ENCODE data around the gene DRAM2.
"Not testable (repeated sequence)": the region's sequence is repeated elsewhere in the genome, so short reads cannot be mapped to it uniquely, and the experiment has no call there.

Gene DRAM2

DNA sequence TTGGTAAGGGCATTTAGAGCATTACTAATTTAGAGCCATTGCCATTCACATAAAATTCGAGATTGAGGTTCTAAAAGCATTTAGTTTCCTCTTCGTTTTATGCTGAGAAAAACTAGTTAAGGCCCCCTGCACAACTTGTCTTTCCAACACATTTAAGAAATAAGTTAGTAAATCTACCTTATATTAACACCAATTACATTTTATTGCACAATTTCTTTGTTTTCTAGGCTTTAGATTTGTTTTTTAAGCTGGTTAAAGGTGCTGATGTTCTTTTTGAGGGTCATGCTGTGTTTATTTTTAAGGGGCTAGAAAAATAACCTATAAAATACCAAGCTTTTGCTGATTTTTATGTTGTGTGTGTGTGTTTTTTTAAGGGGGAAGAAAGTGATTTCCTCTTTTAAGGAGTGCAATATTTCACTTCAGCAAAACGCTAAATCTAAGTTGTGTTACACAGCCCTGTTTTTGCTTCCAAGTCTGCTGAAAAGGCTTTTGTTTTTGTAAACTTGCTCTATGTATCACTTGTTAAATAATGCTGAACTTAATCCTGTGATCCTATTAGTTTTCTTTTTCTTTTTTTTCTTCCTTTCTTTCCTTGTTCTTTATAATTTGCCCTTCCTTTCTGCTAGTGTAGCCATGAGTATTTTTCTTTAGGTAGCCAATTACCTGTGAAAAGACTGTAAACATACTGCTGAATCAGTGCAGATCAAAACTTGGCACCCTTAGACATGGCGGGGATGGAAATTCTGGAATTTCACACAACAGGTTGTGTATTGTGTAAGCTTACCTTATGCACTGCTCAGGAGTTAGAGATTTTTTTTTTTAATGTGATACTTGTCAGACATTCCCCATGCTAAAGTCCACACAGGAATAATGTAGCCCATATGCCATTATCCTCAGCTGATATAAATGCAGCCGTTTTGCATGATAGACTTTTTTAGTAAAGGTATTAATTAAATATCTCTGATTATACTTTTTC, 1.6 kb upstream of the DRAM2 start:
- no peak for DNase-seq

DNA sequence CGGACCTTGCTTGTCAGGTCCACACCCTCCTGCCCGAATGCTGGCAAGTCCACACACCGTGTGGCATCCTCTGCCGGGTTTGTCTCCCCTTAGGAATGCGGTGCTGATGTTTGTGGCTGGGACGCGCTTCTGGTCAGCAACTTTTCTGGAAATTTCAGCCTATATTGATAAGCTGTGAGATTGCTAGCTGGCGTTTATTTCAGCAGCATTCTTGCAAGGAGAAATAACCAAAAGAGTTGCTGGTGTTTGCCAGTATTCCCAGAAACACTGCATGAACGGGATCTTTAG, 731 bp upstream of the DRAM2 start:
- no peak for DNase-seq

GRCh38 chr1:111139324-111139955, 453 bp downstream of the DRAM2 start:
- peak; percentile 74 for DNase-seq

DNA sequence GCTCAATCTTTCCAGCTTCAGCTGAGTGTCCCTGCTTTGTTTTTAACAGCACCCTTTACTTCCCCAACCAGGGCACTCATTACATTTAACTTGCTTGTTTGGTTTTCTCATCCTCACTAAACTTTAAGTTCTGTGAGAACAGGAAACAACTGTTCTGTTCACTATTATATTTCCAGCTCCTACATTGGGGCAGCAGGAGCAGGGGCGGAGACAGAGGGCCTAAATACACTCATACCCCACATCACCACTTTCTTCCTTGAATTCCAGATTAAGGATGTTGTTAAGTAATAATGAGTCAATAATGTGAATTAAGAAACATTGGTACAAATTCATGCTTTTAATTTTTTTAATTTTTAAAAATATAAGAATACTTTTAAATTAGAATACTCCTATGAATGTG, 6.0 kb downstream of the DRAM2 start:
- no peak for DNase-seq

DNA sequence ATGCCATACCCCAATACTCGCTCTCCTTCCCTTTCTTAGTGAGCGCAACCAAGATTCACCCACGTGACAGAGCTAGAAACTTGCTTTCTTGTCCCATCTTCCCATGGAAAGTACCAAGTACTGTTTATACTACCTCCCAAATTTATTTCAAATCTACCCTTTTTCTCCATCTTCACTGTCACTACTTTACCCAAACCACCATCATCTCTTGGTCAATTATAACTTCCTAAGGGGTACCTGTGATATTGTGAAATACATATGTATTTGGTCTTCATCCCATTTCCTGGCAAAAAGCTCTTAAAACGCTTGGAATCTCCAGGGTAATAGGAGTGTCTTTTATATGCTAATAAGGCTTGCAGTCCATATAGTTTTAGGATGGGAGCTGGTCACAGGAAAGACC, 8.2 kb downstream of the DRAM2 start:
- no peak for DNase-seq

- DNase-seq = no peak
Observed at GRCh38 chr1:111129376-111129775, 10.5 kb downstream of the DRAM2 start.

DNA sequence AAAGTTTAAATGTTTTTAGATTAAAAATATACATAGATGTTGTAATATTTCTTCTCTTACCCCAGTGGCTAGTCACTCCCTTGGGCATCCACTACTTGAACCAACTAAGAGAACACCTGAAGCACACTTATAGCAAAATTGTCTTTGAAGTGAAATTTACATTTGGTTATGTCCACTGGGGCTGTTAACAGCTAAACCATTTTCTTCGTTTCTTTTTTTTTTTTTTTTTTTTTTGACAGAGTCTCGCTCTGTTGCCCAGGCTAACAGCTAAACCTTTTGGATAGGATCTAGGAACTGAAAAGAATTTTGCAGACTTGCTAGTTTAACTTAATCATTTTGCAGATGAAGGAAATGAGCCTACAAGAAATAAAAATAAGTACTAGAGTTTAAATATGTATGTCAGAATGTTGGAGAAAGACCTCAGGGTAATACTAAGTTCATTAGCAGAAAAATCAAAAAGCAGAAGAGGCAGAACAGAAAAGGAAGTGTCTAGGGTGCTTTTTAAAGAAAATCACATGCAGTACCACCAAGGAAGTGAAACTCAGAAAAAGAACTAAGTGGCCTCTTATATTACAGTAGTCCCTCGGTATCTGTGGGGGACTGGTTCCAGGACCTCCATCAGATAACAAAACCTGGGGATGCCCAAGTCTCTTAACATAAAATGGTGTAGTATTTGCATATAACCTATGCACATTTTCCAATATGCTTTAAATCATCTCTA, 11.8 kb downstream of the DRAM2 start:
- DNase-seq = no peak

GRCh38 chr1:111126354-111126753, 13.5 kb downstream of the DRAM2 start:
- no peak for DNase-seq

GRCh38 chr1:111116496-111116895, 23.4 kb downstream of the DRAM2 start:
- DNase-seq = no peak

GRCh38 chr1:111110197-111110899, 29.5 kb downstream of the DRAM2 start:
- peak; percentile 34 for DNase-seq

- DNase-seq = no peak
Observed at GRCh38 chr1:111104981-111105380, 34.9 kb downstream of the DRAM2 start.

DNA sequence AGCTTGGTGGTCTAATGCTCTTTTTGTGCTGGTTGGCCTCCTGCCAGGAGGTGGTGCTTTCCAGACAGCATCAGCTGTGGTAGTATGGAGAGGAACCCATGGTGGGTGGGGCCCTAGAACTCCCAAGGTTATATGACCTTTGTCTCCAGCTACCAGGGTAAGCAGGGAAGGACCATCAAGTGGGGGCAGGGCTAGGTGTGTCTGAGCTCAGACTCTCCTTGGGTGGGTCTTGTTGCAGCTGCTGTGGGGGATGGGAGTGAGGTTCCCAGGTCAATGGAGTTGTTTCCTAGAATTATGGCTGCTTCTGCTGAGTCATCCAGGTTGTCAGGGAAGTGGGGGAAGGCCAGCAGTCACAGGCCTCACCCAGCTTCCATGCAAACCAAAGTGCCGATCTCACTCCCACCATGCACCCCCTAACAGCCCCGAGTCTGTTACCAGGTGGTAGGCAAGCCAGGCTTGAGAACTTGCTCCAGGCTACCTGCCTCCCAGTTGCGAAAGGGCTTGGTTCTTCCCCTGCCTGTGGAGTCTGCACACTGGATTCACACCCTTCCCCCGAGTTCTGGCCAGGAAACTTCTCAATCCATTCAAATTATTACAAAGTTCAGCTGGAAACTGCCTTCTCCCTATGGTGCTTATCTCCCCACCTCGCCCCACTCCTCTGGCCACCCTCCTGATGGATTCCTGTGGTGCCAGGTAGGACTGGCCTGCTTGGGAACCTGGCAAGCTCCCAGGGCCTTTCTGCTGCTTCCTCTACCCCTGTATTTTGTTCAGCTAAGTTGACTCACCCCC, 37.8 kb downstream of the DRAM2 start:
- no peak for DNase-seq

DNA sequence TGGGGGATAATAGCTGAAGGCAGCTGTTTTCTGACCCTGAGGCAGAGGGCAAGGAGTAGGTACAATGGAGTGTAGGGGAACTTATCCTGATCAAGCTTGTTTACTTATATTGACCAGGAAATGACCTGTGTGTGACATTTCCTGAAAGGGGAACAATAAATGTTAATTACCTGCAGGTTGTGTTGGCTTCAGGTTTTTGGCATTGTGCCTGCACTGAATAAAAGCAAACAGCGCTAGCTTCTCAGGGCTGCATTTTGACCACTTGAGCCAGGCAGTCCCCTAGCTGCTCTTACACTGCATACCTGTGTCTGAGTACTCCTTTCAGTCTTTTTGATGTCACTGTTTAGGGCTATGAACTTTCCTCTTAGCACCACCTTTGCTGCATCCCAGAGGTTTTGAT, 40.6 kb downstream of the DRAM2 start:
- DNase-seq = peak; percentile 1

GRCh38 chr1:111097356-111098099, 42.4 kb downstream of the DRAM2 start:
- DNase-seq = no peak

- DNase-seq = not testable (repeated sequence)
Observed at GRCh38 chr1:111095421-111095820, 44.5 kb downstream of the DRAM2 start.

GRCh38 chr1:111089638-111090037, 50.3 kb downstream of the DRAM2 start:
- DNase-seq = no peak

- DNase-seq = no peak
Observed at GRCh38 chr1:111085676-111086075, 54.2 kb downstream of the DRAM2 start.

GRCh38 chr1:111084999-111085398, 54.9 kb downstream of the DRAM2 start:
- DNase-seq = no peak

- no peak for DNase-seq
Observed at GRCh38 chr1:111082421-111083203, 57.3 kb downstream of the DRAM2 start.

- DNase-seq = not testable (repeated sequence)
Observed at GRCh38 chr1:111079329-111079728, 60.6 kb downstream of the DRAM2 start.

DNA sequence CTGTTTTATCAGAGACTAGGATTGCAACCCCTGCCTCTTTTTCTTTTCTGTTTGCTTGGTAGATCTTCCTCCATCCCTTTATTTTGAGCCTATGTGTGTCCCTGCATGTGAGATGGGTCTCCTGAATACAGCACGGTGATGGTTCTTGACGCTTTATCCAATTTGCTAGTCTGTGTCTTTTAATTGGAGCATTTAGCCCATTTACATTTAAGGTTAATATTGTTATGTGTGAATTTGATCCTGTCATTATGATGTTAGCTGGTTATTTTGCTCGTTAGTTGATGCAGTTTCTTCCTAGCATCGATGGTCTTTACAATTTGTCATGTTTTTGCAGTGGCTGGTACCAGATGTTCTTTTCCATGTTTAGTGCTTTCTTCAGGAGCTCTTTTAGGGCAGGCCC, 62.6 kb downstream of the DRAM2 start:
- not testable (repeated sequence) for DNase-seq

Measured in COR-L47 (cell line).